Thyroid gland (tissue), 4 donors: Measurements from ENCODE around the gene PPP4R2. TPM values are rescaled to one million over a fixed set of nuclear protein-coding genes. Genes with fewer than 3 reads are reported as not detected.

Experiments used
- DNase-seq, 2 donors: peaks; one replicate each; pipeline ENCODE4 v3.0.0-alpha.2; 2019
- H3K27ac ChIP-seq, 3 donors: fragments of 200-600 bp; sonication (generic); 1 replicate in 2 of 3; 2 replicates in 1 of 3; pipeline ENCODE4 v1.5.1; 2016 to 2019; ENCODE audit warnings: mild to moderate bottlenecking in 1 of 3, moderate library complexity in 1 of 3
- H3K27me3 ChIP-seq: fragments of 200-600 bp; sonication (generic); one replicate; pipeline ENCODE4 v1.5.1; 2019
- H3K36me3 ChIP-seq, 2 donors: fragments of 200-600 bp; sonication (generic); one replicate each; pipeline ENCODE4 v1.5.1; 2016 to 2019
- H3K4me1 ChIP-seq, 2 donors: fragments of 200-600 bp; sonication (generic); one replicate each; pipeline ENCODE4 v1.5.1; 2017 to 2019
- H3K4me3 ChIP-seq, 3 donors: fragments of 200-600 bp; sonication (generic); replicated peaks in 1 of 3; 1 replicate in 2 of 3; 2 replicates in 1 of 3; pipeline ENCODE4 v1.5.1; 2016; ENCODE audit warnings: mild to moderate bottlenecking in 1 of 3
- H3K9me3 ChIP-seq: fragments of 200-600 bp; sonication (generic); one replicate; pipeline ENCODE4 v1.5.1; 2017
- CTCF ChIP-seq, 6 experiments: fragments of 200-600 bp in 3 of 6; fragments of 450-650 bp in 3 of 6; sonication (generic) in 3 of 6; IDR thresholded peaks; one replicate each; pipeline ENCODE4 v1.5.1; 2016 to 2019; ENCODE audit warnings: antibody characterized with exemption in 6 of 6, mild to moderate bottlenecking in 2 of 6, inconsistent platforms in 1 of 6, moderate library complexity in 1 of 6
- POLR2A ChIP-seq, 2 donors: fragments of 450-650 bp; IDR thresholded peaks; one replicate each; pipeline ENCODE4 v1.6.1; 2017; ENCODE audit warnings: antibody characterized with exemption in 2 of 2, mild to moderate bottlenecking in 2 of 2, moderate library complexity in 1 of 2
- WGBS, 2 donors: methylation state at CpG; one replicate each; pipeline ENCODE4 v1.1.5; 2017; 5-methylcytosine and 5-hydroxymethylcytosine counted together
- intact Hi-C: fragments of 100-400 bp; cut with DNase I; formaldehyde crosslinking; loops from one replicate; pipeline ENCODE4 v1.15.1; 2023
- total RNA-seq, 4 donors: library from RNA; depleted of rRNA; stranded (reverse); fragments of >200 nt; gene quantifications; one replicate each; pipeline ENCODE4 v1.2.3, GENCODE V29; 2016

Gene PPP4R2
- total RNA-seq, 4 donors from 2014 or later: 51.5 to 71.3 (median 66.0) TPM

- Histone ChIP-seq H3K9me3 (no peaks in the 10 kb centered on the region), H3K27ac (no peak overlapping the region), H3K4me1 (no peaks in the 10 kb centered on the region), H3K36me3 (no peaks in the 10 kb centered on the region), H3K4me3 (no peak overlapping the region), H3K27me3 (no peaks in the 10 kb centered on the region)
- intact Hi-C loops: no loop called here
- DNase-seq: no peak
- no peak for TF ChIP-seq CTCF (IDR thresholded peaks at IDR 0.05)
- no peak for TF ChIP-seq POLR2A (IDR thresholded peaks at IDR 0.05)
- WGBS, 2 donors: 92 to 94% methylated on average over 1 of the region's 1 CpG
Observed at GRCh38 chr3:73098873-73099272, 102.3 kb downstream of the PPP4R2 start.

GRCh38 chr3:73100741-73101559 lies 104.3 kb downstream of the PPP4R2 start:
- no peak overlapping the region for H3K4me3 ChIP-seq
- no peaks in the 10 kb centered on the region for H3K36me3 ChIP-seq
- no peaks in the 10 kb centered on the region for H3K9me3 ChIP-seq
- H3K27me3 ChIP-seq: no peaks in the 10 kb centered on the region
- 29 to 32% methylated on average over 9 of the region's 9 CpGs for WGBS, 2 donors
- TF ChIP-seq POLR2A (IDR thresholded peaks at IDR 0.05) (no peak), CTCF (IDR thresholded peaks at IDR 0.05) (peak; percentile 72 to 92 (median 85))
- no peak overlapping the region for H3K27ac ChIP-seq
- intact Hi-C loops: loop anchor here (5.0 to 10.0 kb wide), 2 partner anchors 344 to 401 kb away; no protein-coding TSS in a partner anchor
- no peaks in the 10 kb centered on the region for H3K4me1 ChIP-seq
- peak; percentile 79 to 83 for DNase-seq

DNA sequence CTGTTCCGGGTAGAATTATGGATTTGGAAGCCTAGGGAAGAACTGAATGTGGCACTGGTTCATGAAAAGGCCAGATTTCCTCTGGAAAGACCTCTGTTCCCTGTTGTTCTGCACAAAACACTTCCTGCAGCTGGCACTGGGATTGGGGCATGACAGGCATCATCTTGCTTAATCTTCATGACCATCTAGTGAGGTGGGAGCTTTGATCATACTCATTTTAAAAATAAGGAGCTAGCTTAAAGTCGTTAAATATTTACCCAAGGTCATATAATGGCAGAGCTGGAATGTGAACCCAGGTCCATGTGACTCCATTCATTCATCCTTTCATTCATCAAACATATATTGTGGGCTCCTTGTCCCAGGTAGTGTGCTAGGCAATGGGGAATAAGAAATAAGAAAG lies 105.3 kb downstream of the PPP4R2 start:
- no peaks in the 10 kb centered on the region for H3K36me3 ChIP-seq
- intact Hi-C loops: loop anchor here (5.0 to 10.0 kb wide), 2 partner anchors 343 to 400 kb away; no protein-coding TSS in a partner anchor
- no peak for DNase-seq
- no peak overlapping the region for H3K27ac ChIP-seq
- TF ChIP-seq CTCF (IDR thresholded peaks at IDR 0.05): no peak
- no peak for TF ChIP-seq POLR2A (IDR thresholded peaks at IDR 0.05)
- no peaks in the 10 kb centered on the region for H3K9me3 ChIP-seq
- no peaks in the 10 kb centered on the region for H3K27me3 ChIP-seq
- no peak overlapping the region for H3K4me3 ChIP-seq
- 74 to 83% methylated on average over 2 of the region's 2 CpGs for WGBS, 2 donors
- no peaks in the 10 kb centered on the region for H3K4me1 ChIP-seq

DNA sequence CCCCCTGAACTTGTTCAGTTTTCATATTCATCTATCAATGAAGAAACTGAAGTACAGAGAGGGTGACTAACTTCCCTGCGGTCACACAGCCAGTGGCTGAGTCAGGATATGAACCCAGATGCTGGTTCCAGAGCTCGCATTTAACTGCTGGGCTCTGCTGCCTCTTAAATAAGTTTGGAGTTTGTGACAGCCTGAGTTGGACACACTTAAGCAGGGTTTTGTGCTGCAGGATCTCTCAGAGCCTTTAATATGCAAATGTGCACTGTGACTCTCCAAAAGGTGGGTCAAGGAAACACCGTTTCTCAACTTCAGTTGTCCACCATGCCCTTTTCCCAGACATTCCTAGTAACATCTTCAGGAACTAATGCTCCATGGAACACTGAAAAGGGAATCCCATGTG lies 110.6 kb downstream of the PPP4R2 start:
- intact Hi-C loops: loop anchor here (10.0 kb wide), 1 partner anchor 338 kb away; no protein-coding TSS in a partner anchor

More for the DNA sequence above, 110.6 kb downstream of the PPP4R2 start:
- 91 to 93% methylated on average over 3 of the region's 3 CpGs for WGBS, 2 donors
- H3K4me1 ChIP-seq: no peaks in the 10 kb centered on the region
- H3K4me3 ChIP-seq: no peak overlapping the region
- H3K27ac ChIP-seq: no peak overlapping the region
- TF ChIP-seq POLR2A (IDR thresholded peaks at IDR 0.05) (no peak), CTCF (IDR thresholded peaks at IDR 0.05) (no peak)
- DNase-seq: no peak
- H3K36me3 ChIP-seq: no peaks in the 10 kb centered on the region
- H3K9me3 ChIP-seq: no peaks in the 10 kb centered on the region
- no peaks in the 10 kb centered on the region for H3K27me3 ChIP-seq
